HG03442 (cell line): ENCODE measurements around the gene TCIRG1.

ENCODE experiments used
- ATAC-seq: cut with Tn5 transposase; IDR thresholded peaks from one replicate; pipeline ENCODE4 v1.9.1; 2021; ENCODE audit warnings: mild to moderate bottlenecking, moderate library complexity; ENCODE audit not compliant: unreplicated experiment

Gene TCIRG1

DNA sequence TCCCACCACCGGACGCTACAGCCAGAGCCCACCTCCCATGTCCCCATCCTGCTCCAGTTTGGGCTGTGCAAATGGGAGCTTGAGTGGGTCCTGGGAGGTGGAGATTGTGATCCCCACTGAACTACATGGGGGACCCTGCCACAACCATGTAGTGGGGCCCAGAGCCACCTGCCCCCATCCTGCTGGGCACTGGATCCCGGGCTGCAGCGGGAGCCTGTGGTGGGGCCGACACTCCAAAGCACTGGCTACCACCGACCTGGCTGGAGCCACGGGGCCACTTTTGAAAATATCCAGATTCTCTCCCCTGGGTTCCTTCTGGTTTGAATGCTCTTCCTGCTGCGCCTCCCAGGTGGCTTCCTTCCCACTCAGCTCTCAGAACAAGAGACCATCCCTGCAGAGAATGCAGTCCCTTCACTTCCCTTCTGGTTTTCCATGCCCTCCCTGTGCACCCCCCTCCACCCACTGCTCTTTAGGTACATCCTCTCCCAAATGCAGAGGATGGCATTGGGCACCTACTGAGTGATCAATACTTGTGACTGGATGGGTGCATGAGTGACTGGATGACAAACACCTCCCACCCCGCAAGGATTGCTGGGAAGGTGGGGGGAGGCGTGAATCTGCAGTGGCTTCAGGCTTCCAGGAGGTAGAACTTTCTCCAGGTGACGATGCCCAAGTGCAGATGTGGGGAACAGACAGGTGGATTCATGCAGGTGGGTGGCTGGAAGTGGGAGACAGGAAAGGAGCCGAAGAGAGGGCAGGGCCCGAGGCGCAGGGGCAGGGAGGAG, 34.1 kb upstream of the TCIRG1 start:
- no peak for ATAC-seq

GRCh38 chr11:68006606-68007166, 32.1 kb upstream of the TCIRG1 start:
- no peak for ATAC-seq

DNA sequence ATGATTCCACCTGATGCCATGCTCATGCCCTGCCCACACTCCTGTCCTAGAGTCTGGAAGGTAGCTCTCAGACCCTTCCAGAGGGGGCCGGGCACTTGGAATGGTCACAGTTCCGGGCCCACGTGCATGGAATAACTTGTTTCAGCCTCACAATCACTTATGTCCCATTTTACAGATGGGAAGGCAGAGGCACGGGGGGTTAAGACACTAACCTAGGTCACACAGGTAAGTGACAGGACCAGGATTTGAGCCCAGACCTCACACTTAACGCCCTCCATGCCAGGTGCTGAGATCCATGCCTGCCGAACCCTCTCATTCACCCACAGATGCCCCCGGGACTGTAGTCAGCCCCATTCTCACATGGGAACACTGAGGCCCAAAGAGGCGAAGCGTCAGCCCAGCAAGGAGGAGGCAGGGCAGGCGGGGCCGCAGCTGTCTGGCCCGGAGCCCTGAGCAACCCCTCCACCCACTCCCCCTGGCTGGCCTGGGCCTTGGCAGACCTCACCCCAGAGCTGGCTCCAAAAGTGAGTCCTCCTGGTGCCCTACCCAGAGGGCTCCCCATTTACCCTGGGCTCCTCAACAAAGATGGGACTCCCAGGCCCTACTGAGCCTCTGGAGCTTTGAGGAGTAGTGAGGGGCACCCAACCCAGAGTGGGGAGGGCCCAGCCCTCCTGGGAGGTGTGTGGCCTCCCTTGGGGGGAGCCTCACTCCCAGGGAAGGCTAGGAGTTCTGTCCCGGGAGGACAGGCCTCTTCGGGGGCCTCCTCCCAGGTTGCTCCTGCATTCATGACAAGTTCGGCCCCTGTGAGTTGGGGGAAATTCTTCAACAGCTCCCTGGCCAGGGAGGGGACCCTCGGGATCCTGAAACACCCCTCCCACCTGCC, 31.1 kb upstream of the TCIRG1 start:
- no peak for ATAC-seq

DNA sequence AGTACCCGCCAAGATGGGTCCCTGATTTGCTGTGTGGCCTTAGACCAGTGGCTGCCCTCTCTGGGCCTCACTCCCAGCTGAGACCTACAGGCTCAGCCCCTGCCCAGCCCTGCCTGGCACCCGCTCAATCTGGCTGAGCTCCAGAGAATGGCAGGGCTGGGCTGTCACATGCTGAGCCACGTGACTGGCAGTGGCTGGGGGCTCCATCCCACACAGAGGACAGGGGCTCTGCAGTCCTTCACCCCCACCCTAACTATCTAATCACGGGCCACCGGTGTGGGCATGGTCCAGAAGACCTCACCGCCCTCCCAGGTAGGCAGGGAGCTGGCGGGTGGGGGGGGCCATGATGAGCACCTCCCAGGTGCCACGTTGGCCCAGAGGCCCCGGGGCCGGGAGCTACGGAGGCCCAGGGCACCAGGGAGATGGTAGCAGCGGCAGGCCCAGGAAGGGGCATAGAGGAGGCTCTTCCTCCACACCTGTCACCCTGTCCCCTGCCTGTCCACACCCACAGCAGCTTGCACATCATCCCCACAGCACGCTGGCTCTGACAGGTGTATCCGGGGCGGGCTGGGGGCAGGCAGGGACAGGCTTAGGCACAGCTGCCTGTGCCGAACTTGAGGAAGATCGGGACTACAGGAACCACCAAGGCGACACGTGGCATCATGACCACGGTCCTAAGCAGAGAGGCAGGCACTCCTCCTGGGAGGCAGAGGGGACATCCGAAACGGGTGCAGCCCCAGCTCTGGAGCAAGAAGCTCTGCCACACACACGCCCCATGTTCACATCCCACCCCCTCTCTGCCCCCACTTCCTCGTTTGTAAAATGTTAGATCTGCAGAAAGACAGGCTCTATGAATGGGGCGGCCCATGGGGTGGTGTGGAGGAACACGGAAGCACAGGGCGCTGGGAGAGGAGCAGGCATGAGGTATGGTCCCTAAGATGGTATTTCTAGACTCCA, 30.2 kb upstream of the TCIRG1 start:
- no peak for ATAC-seq

- ATAC-seq = no peak
Observed at GRCh38 chr11:68009391-68010089, 29.3 kb upstream of the TCIRG1 start.

- no peak for ATAC-seq
Observed at GRCh38 chr11:68010090-68011041, 28.5 kb upstream of the TCIRG1 start, which contains the start of gene ALDH3B1. Gene ALDH3B1 (plus strand): TSS chr11:68010327. CDS start chr11:68015298, 4,971 bp downstream.

- ATAC-seq = no peak
Observed at GRCh38 chr11:68011051-68011943, 27.5 kb upstream of the TCIRG1 start.

DNA sequence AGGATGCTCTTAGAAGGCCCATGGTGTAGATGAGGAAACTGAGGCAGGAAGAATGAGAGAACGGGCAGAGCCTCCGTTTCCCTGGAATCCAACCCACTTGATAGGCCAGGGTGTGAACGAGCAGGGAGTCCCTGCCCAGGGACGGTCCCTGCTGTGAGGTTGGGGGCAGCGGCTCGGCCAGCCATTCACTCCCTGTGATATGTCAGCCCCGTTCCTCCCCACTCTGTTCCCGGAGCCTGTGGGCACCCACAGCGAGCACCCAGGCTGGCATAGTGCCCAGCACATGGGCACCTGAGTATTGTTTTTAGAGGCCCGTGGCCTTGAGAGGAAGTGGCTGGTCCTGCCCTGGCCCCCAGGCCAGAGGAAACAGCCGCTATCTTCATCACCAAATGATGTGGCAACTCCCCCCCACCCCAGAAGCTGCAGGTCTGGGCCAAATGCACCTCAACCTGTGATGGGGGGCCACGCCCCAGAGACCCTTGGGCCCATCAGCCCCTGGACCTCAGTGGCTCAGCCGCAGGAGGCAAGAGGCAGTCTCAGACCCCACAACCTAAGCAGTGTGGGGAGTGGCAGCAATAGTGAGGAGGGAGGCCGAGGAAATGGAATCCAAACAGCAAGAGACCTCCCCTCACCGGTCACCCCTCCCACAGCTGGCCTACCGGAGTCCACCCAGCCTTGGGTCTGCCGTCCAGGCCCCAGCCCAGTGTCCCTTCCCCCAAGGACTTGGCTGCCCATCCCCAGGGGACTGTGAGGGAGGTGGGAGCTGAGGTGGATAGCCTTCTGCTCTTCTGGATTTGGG, 26.6 kb upstream of the TCIRG1 start:
- no peak for ATAC-seq

GRCh38 chr11:68012843-68013610, 25.8 kb upstream of the TCIRG1 start:
- no peak for ATAC-seq

DNA sequence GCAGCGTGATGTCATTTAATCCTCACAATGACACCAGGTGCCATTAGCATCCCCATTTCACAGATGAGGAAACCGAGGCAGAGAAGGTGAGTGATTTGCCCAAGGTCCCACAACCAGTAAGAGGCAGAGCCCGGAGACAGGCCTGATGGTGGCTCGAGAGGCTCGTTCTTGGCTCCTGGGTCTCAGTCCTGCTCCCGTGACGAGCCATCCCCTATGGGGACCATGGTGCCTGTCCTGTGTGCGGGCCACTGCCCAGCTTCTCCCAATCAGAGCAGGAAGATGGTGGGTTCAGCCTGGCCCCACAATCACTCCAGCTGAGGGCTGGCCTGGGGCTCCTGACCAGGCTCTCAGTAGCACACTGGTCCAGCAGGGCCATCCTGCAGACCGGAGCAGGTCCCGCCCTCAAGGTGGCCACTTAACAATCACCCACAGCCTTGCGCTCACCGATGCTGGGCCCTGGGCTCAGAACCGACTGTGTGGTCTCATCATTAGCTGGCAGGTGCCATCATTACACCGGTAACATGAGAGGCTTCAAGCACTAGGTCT, 25.1 kb upstream of the TCIRG1 start:
- ATAC-seq = no peak

GRCh38 chr11:68014157-68014946, 24.5 kb upstream of the TCIRG1 start:
- no peak for ATAC-seq

- ATAC-seq = no peak
Observed at GRCh38 chr11:68014947-68015447, 23.8 kb upstream of the TCIRG1 start.

- ATAC-seq = no peak
Observed at GRCh38 chr11:68015467-68015866, 23.4 kb upstream of the TCIRG1 start.

DNA sequence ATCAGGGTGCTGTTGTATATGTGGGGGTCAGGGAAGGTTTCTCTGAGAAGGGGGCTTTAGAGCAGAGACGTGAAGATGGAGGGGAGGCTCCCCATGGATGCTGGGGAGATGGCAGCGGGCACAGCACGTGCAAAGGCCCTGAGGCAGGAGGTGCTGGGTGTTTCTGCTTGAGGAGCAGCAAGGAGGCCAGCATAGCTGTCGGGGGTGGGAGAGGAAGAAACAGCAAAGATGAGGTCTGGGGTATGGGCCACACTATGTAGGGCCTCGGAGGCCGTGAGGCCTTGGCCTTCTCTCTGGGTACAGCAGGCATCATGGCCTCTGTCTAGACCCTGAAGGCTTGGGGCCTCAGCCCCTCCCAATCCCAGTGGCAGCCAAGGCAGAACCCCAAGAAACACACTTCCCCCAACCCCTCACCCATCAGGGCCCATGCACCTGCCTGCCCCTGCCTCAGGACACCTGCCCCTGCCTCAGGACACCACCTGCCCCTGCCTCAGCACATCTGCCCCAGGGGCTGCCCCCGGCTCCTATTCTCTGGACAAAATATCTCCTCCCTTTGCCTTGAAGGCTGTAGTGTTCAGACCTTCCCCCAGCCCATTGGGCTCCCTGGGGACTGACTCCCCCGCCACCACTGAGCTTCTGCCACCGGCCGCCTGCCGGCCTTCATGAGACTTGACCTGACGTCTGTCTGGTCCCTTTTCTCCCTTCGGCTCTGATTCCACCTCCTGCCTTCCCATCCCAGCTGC, 22.5 kb upstream of the TCIRG1 start:
- ATAC-seq = no peak
